GM18873 (cell line): Measurements from ENCODE around the gene UPP2.

Source experiments
- ATAC-seq: cut with Tn5 transposase; IDR thresholded peaks from one replicate; pipeline ENCODE4 v1.9.1; 2021; ENCODE audit warnings: mild to moderate bottlenecking, moderate library complexity, moderate number of reproducible peaks; ENCODE audit not compliant: unreplicated experiment, low FRiP score

Gene UPP2

GRCh38 chr2:158103411-158104012 lies 1.8 kb downstream of the UPP2 start:
- no peak for ATAC-seq

GRCh38 chr2:158104903-158105302 lies 3.2 kb downstream of the UPP2 start:
- no peak for ATAC-seq

GRCh38 chr2:158112992-158113391 lies 11.3 kb downstream of the UPP2 start:
- no peak for ATAC-seq

- no peak for ATAC-seq
These were observed 12.1 kb downstream of the UPP2 start for GRCh38 chr2:158113741-158114295.

- no peak for ATAC-seq
These were observed 12.8 kb downstream of the UPP2 start for GRCh38 chr2:158114516-158114915.

- no peak for ATAC-seq
These were observed 13.6 kb downstream of the UPP2 start for GRCh38 chr2:158115202-158115767.

- no peak for ATAC-seq
These were observed 15.3 kb downstream of the UPP2 start for GRCh38 chr2:158116936-158117335.

- ATAC-seq = no peak
These were observed 18.4 kb downstream of the UPP2 start for GRCh38 chr2:158120102-158120501.

- ATAC-seq = no peak
These were observed 19.3 kb downstream of the UPP2 start for GRCh38 chr2:158120664-158121641.

GRCh38 chr2:158124896-158125295 lies 23.2 kb downstream of the UPP2 start:
- no peak for ATAC-seq

- ATAC-seq = no peak
These were observed 24.3 kb downstream of the UPP2 start for GRCh38 chr2:158125756-158126498.

- no peak for ATAC-seq
These were observed 25.7 kb downstream of the UPP2 start for GRCh38 chr2:158127380-158127804.

GRCh38 chr2:158128168-158128973 lies 26.7 kb downstream of the UPP2 start:
- no peak for ATAC-seq

- ATAC-seq = no peak
These were observed 27.4 kb downstream of the UPP2 start for GRCh38 chr2:158129037-158129436.

- ATAC-seq = no peak
These were observed 29.3 kb downstream of the UPP2 start for GRCh38 chr2:158130832-158131473.

GRCh38 chr2:158131483-158131912 lies 29.8 kb downstream of the UPP2 start:
- no peak for ATAC-seq

GRCh38 chr2:158131919-158132566 lies 30.4 kb downstream of the UPP2 start:
- no peak for ATAC-seq

- ATAC-seq = no peak
These were observed 32.4 kb downstream of the UPP2 start for GRCh38 chr2:158134055-158134454.

GRCh38 chr2:158134655-158135054 lies 33.0 kb downstream of the UPP2 start:
- ATAC-seq = no peak
